Neural cell (in vitro differentiated cells): ENCODE measurements around the gene GTPBP3.

Source experiments
- CTCF ChIP-seq: fragments of 450-650 bp; IDR thresholded peaks from 2 replicates; pipeline ENCODE4 v1.5.1; 2014; ENCODE audit warnings: antibody characterized with exemption, mild to moderate bottlenecking, moderate library complexity; ENCODE audit not compliant: poor library complexity, severe bottlenecking
- EZH2 ChIP-seq: fragments of 200-600, 300-800 bp; shearing (Covaris generic), sonication (generic); IDR thresholded peaks from 2 replicates; pipeline ENCODE4 v1.6.1; 2014; ENCODE audit warnings: antibody characterized with exemption, low read length, borderline replicate concordance, mild to moderate bottlenecking; ENCODE audit not compliant: insufficient read depth, poor library complexity, severe bottlenecking
- POLR2AphosphoS5 ChIP-seq: IDR thresholded peaks from 2 replicates; pipeline ENCODE4 v1.6.1; 2012
- RAD21 ChIP-seq: fragments of 450-650 bp; conservative IDR thresholded peaks from 2 replicates; pipeline ENCODE4 v1.6.1; 2014; ENCODE audit warnings: antibody characterized with exemption, mild to moderate bottlenecking, moderate library complexity
- REST ChIP-seq: IDR thresholded peaks from 2 replicates; pipeline ENCODE4 v1.6.1; 2012; ENCODE audit warnings: borderline replicate concordance
- TAF1 ChIP-seq: IDR thresholded peaks from 2 replicates; pipeline ENCODE4 v1.6.1; 2012; ENCODE audit warnings: low read depth

GRCh38 chr19:17340871-17341357 is 3.6 kb downstream of the GTPBP3 start:
- TF ChIP-seq CTCF: no peak
- TF ChIP-seq TAF1: no peak
- no peak for TF ChIP-seq REST
- TF ChIP-seq RAD21: no peak
- no peak for TF ChIP-seq POLR2AphosphoS5
- no peak for TF ChIP-seq EZH2
